ENCODE measurements around the gene MMP24.

- TF ChIP-seq CTCF (IDR thresholded peaks at IDR 0.05; ENCODE audit: low read depth, low read length, missing input control): no peak
- no peak for TF ChIP-seq RAD21 (IDR thresholded peaks at IDR 0.05)
- TF ChIP-seq MAX (IDR thresholded peaks at IDR 0.05): no peak
- no peak for TF ChIP-seq JUND (IDR thresholded peaks at IDR 0.05)
- TF ChIP-seq REST (IDR thresholded peaks at IDR 0.05): no peak
- no peak for TF ChIP-seq ATF3 (IDR thresholded peaks at IDR 0.05)
These were observed 9.9 kb upstream of the MMP24 start for GRCh38 chr20:35216541-35216940.

All from liver (tissue), 3 donors.